Ishikawa (cell line): ENCODE data around the gene EEA1.
A peak's percentile ranks its signal among the peaks of the same experiment; 100 is the strongest.

ENCODE experiments used
- CEBPB ChIP-seq: IDR thresholded peaks from 2 replicates; pipeline ENCODE4 v1.6.1; 2012
- CREB1 ChIP-seq: IDR thresholded peaks from 2 replicates; pipeline ENCODE4 v1.6.1; 2012; ENCODE audit warnings: low read depth
- EGR1 ChIP-seq: IDR thresholded peaks from 2 replicates; pipeline ENCODE4 v1.6.1; 2012
- EP300 ChIP-seq: IDR thresholded peaks from 2 replicates; pipeline ENCODE4 v1.6.1; 2012; ENCODE audit warnings: borderline replicate concordance
- FOXM1 ChIP-seq: IDR thresholded peaks from 2 replicates; pipeline ENCODE4 v1.6.1; 2012; ENCODE audit warnings: low read depth, borderline replicate concordance
- MAX ChIP-seq: IDR thresholded peaks from 2 replicates; pipeline ENCODE4 v1.6.1; 2012
- NFIC ChIP-seq: IDR thresholded peaks from 2 replicates; pipeline ENCODE4 v1.6.1; 2012
- RAD21 ChIP-seq: IDR thresholded peaks from 2 replicates; pipeline ENCODE4 v1.6.1; 2012; ENCODE audit warnings: low read depth
- REST ChIP-seq: IDR thresholded peaks from 2 replicates; pipeline ENCODE4 v1.6.1; 2012; ENCODE audit warnings: low read depth, mild to moderate bottlenecking
- TAF1 ChIP-seq: IDR thresholded peaks from 2 replicates; pipeline ENCODE4 v1.6.1; 2012; ENCODE audit warnings: low read depth, mild to moderate bottlenecking
- TCF12 ChIP-seq: IDR thresholded peaks from 2 replicates; pipeline ENCODE4 v1.6.1; 2012; ENCODE audit warnings: low read depth
- TEAD4 ChIP-seq: IDR thresholded peaks from 2 replicates; pipeline ENCODE4 v1.6.1; 2012
- USF1 ChIP-seq: IDR thresholded peaks from 2 replicates; pipeline ENCODE4 v1.6.1; 2012
- YY1 ChIP-seq: IDR thresholded peaks from 2 replicates; pipeline ENCODE4 v1.6.1; 2012; ENCODE audit warnings: low read depth
- ZBTB7A ChIP-seq: IDR thresholded peaks from 2 replicates; pipeline ENCODE4 v1.6.1; 2012; ENCODE audit warnings: low read depth

EEA1 gene

GRCh38 chr12:92735131-92735721 lies 193.9 kb downstream of the EEA1 start:
- TF ChIP-seq TCF12 (peak; percentile 60), MAX (no peak), FOXM1 (peak; percentile 58; the same call in 1 of the 2 replicates), TEAD4 (peak; percentile 50; the same call in 1 of the 2 replicates), EP300 (peak; percentile 58), CREB1 (no peak), CEBPB (peak; percentile 98), NFIC (peak; percentile 64)

- no peak for TF ChIP-seq MAX
- no peak for TF ChIP-seq EP300
- TF ChIP-seq USF1: no peak
- TF ChIP-seq CEBPB: no peak
- no peak for TF ChIP-seq YY1
- no peak for TF ChIP-seq ZBTB7A
- no peak for TF ChIP-seq TAF1
- no peak for TF ChIP-seq FOXM1
Observed at GRCh38 chr12:92733661-92734060, 195.4 kb downstream of the EEA1 start.

- TF ChIP-seq EP300 (no peak), TCF12 (no peak), ZBTB7A (no peak), USF1 (no peak), REST (no peak), NFIC (no peak), CREB1 (no peak), FOXM1 (no peak), YY1 (no peak), TAF1 (no peak), CEBPB (no peak), MAX (no peak), RAD21 (no peak), TEAD4 (no peak), EGR1 (no peak)
Observed at GRCh38 chr12:92733181-92733580, 195.9 kb downstream of the EEA1 start.

- TF ChIP-seq MAX (no peak), TAF1 (no peak), TCF12 (no peak), ZBTB7A (no peak)
Observed at GRCh38 chr12:92732716-92733115, 196.4 kb downstream of the EEA1 start.

GRCh38 chr12:92732216-92732615 lies 196.9 kb downstream of the EEA1 start:
- no peak for TF ChIP-seq TEAD4
- TF ChIP-seq FOXM1: no peak
- TF ChIP-seq EGR1: no peak
- TF ChIP-seq YY1: no peak
- no peak for TF ChIP-seq NFIC
- TF ChIP-seq ZBTB7A: no peak
- TF ChIP-seq USF1: no peak
- TF ChIP-seq RAD21: no peak
- no peak for TF ChIP-seq TAF1
- no peak for TF ChIP-seq MAX
- no peak for TF ChIP-seq TCF12

- TF ChIP-seq ZBTB7A (no peak), REST (no peak), CEBPB (no peak), TCF12 (no peak), CREB1 (no peak), TAF1 (no peak), USF1 (no peak), YY1 (no peak), RAD21 (no peak), MAX (no peak)
Observed at GRCh38 chr12:92730758-92731157, 198.3 kb downstream of the EEA1 start.
